ELR (cell line): ENCODE data around the gene DBH.

Experiments
- DNase-seq: peaks from one replicate; pipeline ENCODE4 v3.0.0-alpha.2; 2015; ENCODE audit warnings: low read depth

The DBH gene

GRCh38 chr9:133604214-133604613, 31.9 kb upstream of the DBH start:
- DNase-seq = peak; percentile 33

GRCh38 chr9:133604856-133605255, 31.3 kb upstream of the DBH start:
- DNase-seq = no peak

GRCh38 chr9:133605446-133605845, 30.7 kb upstream of the DBH start:
- no peak for DNase-seq

- DNase-seq = no peak
Measured at GRCh38 chr9:133605856-133606707, 30.1 kb upstream of the DBH start.

- DNase-seq = no peak
Measured at GRCh38 chr9:133606708-133607025, 29.5 kb upstream of the DBH start.

GRCh38 chr9:133607381-133607780, 28.8 kb upstream of the DBH start:
- no peak for DNase-seq

GRCh38 chr9:133607976-133608375, 28.2 kb upstream of the DBH start:
- no peak for DNase-seq

- DNase-seq = no peak
Measured at GRCh38 chr9:133608382-133608781, 27.8 kb upstream of the DBH start.

GRCh38 chr9:133608889-133609288, 27.3 kb upstream of the DBH start:
- DNase-seq = no peak

GRCh38 chr9:133609311-133610098, 26.7 kb upstream of the DBH start, which contains the start of gene FAM163B:
Gene FAM163B, minus strand, starts transcription at chr9:133609389. Its CDS starts 29,166 bp downstream, at chr9:133580223.
- DNase-seq = no peak

- no peak for DNase-seq
Measured at GRCh38 chr9:133610845-133611244, 25.3 kb upstream of the DBH start.

- no peak for DNase-seq
Measured at GRCh38 chr9:133612051-133612450, 24.1 kb upstream of the DBH start.

- DNase-seq = no peak
Measured at GRCh38 chr9:133612816-133613215, 23.3 kb upstream of the DBH start.

GRCh38 chr9:133613432-133613831, 22.7 kb upstream of the DBH start:
- no peak for DNase-seq

GRCh38 chr9:133614056-133614455, 22.1 kb upstream of the DBH start:
- no peak for DNase-seq

GRCh38 chr9:133614678-133615077, 21.5 kb upstream of the DBH start:
- DNase-seq = no peak

- no peak for DNase-seq
Measured at GRCh38 chr9:133615186-133615585, 21.0 kb upstream of the DBH start.

- DNase-seq = no peak
Measured at GRCh38 chr9:133615606-133616188, 20.5 kb upstream of the DBH start.

GRCh38 chr9:133616643-133617405, 19.3 kb upstream of the DBH start:
- DNase-seq = no peak

- DNase-seq = no peak
Measured at GRCh38 chr9:133618726-133619125, 17.4 kb upstream of the DBH start.

GRCh38 chr9:133619791-133620190, 16.4 kb upstream of the DBH start:
- DNase-seq = peak; percentile 7

- DNase-seq = no peak
Measured at GRCh38 chr9:133621725-133622267, 14.4 kb upstream of the DBH start.
